HepG2 (cell line): Measurements from ENCODE around the gene AZU1. TPM values are rescaled to one million over a fixed set of nuclear protein-coding genes. Genes with fewer than 3 reads are reported as not detected.

Source experiments
- CAMTA2 ChIP-seq: sonication (generic); formaldehyde crosslinking; IDR thresholded peaks from 2 replicates; pipeline ENCODE4 v1.4.0; 2020; ENCODE audit warnings: mild to moderate bottlenecking, missing genetic modification reagents, borderline replicate concordance
- ELF3 ChIP-seq: IDR thresholded peaks from 2 replicates; pipeline ENCODE4 v1.6.1; 2016; ENCODE audit warnings: missing genetic modification reagents, missing compliant biosample characterization
- GRHL1 ChIP-seq: sonication (generic); formaldehyde crosslinking; conservative IDR thresholded peaks from 2 replicates; pipeline ENCODE4 v1.8.0; 2022; ENCODE audit warnings: missing genetic modification reagents
- HMG20A ChIP-seq: IDR thresholded peaks from 2 replicates; pipeline ENCODE4 v1.6.1; 2016; ENCODE audit warnings: borderline replicate concordance
- KDM1A ChIP-seq: IDR thresholded peaks from 2 replicates; pipeline ENCODE4 v1.6.1; 2016; ENCODE audit warnings: missing compliant biosample characterization
- MATR3 ChIP-seq: sonication (generic); formaldehyde crosslinking; IDR thresholded peaks from 2 replicates; pipeline ENCODE4 v1.4.0; 2020; ENCODE audit warnings: missing genetic modification reagents
- MZF1 ChIP-seq: sonication (generic); formaldehyde crosslinking; IDR thresholded peaks from 2 replicates; pipeline ENCODE4 v1.8.1; 2023; ENCODE audit warnings: mild to moderate bottlenecking, missing genetic modification reagents, borderline replicate concordance
- PAXIP1 ChIP-seq: sonication (generic); formaldehyde crosslinking; conservative IDR thresholded peaks from 2 replicates; pipeline ENCODE4 v1.4.0; 2020; ENCODE audit warnings: mild to moderate bottlenecking, missing genetic modification reagents, moderate library complexity
- SOX13 ChIP-seq, 3 experiments: fragments of 450-650 bp in 1 of 3; sonication (generic) in 1 of 3; formaldehyde crosslinking in 1 of 3; IDR thresholded peaks in 2 of 3; conservative IDR thresholded peaks in 1 of 3; 2 replicates each; pipeline versions ENCODE4 v1.5.0 to v1.6.1; 2016 to 2020; ENCODE audit warnings: antibody characterized with exemption in 1 of 3, mild to moderate bottlenecking in 1 of 3, missing compliant biosample characterization in 1 of 3, missing genetic modification reagents in 1 of 3, moderate library complexity in 1 of 3
- SOX6 ChIP-seq, 2 experiments: fragments of 450-650 bp in 1 of 2; sonication (generic) in 1 of 2; formaldehyde crosslinking in 1 of 2; IDR thresholded peaks; 2 replicates each; pipeline versions ENCODE4 v1.4.0 to v1.6.1; 2017 to 2020; ENCODE audit warnings: antibody characterized with exemption in 1 of 2, mild to moderate bottlenecking in 1 of 2, missing genetic modification reagents in 1 of 2
- THAP9 ChIP-seq: sonication (generic); formaldehyde crosslinking; IDR thresholded peaks from 2 replicates; pipeline ENCODE4; 2020; ENCODE audit warnings: missing genetic modification reagents, mild to moderate bottlenecking, borderline replicate concordance
- ZKSCAN8 ChIP-seq: IDR thresholded peaks from 2 replicates; pipeline ENCODE4 v1.6.1; 2016; ENCODE audit warnings: borderline replicate concordance, missing genetic modification reagents, missing compliant biosample characterization
- ZMYM3 ChIP-seq: sonication (generic); formaldehyde crosslinking; IDR thresholded peaks from 2 replicates; pipeline ENCODE4 v1.5.1; 2020; ENCODE audit warnings: mild to moderate bottlenecking, missing genetic modification reagents
- ZNF484 ChIP-seq: sonication (generic); formaldehyde crosslinking; IDR thresholded peaks from 2 replicates; pipeline ENCODE4 v1.5.1; 2020; ENCODE audit warnings: mild to moderate bottlenecking, low read depth, missing genetic modification reagents, borderline replicate concordance
- ZNF562 ChIP-seq: sonication (generic); formaldehyde crosslinking; IDR thresholded peaks from 2 replicates; pipeline ENCODE4 v1.8.0; 2022; ENCODE audit warnings: missing genetic modification reagents, borderline replicate concordance
- ZSCAN5A ChIP-seq: sonication (generic); formaldehyde crosslinking; IDR thresholded peaks from 2 replicates; pipeline ENCODE4 v1.8.0; 2022; ENCODE audit warnings: mild to moderate bottlenecking, missing genetic modification reagents, borderline replicate concordance
- polyA plus RNA-seq, 8 experiments: library from polyadenylated mRNA; depleted of rRNA in 3 of 8; stranded (reverse) in 7 of 8; unstranded in 1 of 8; fragments of >200 nt; fragmentation: Illumina TruSeq in 4 of 8; extraction: Trizol in 4 of 8; gene quantifications; 2 replicates each; pipeline versions ENCODE4 v1.2.1 to v1.2.3, GENCODE V29; 2011 to 2016; ENCODE audit warnings: low read depth in 4 of 8, missing spikeins in 1 of 8, mixed read lengths in 1 of 8; ENCODE audit not compliant: insufficient read depth in 1 of 8
- total RNA-seq, 5 experiments: library from RNA; depleted of rRNA; stranded (reverse); fragments of >200 nt; fragmentation: Illumina TruSeq; extraction: Trizol; gene quantifications; 2 replicates each; pipeline ENCODE4 v1.2.3, GENCODE V29; 2016; ENCODE audit warnings: low read depth in 1 of 5

AZU1 gene
- total and polyA plus RNA-seq, 2 of the 13 experiments (the other 11 are each of a cell fraction or from before 2014, with no cell fraction given) = not detected

- TF ChIP-seq MATR3 (CRISPR knock-in tag) (no peak), GRHL1 (no peak), ZKSCAN8 (no peak; the same call in 1 of the 2 replicates), HMG20A (no peak; the same call in 1 of the 2 replicates), MZF1 (CRISPR knock-in tag) (no peak), ZSCAN5A (CRISPR knock-in tag) (peak; percentile 92), SOX13 (IDR thresholded peaks at IDR 0.05) (no peak), SOX13 (CRISPR knock-in tag; conservative IDR thresholded peaks at IDR 0.05 in 1 of 2, IDR thresholded peaks at IDR 0.05 in 1 of 2) (peak in 1 of 2 experiments; percentile 31; a peak in 1 of 4 replicates), CAMTA2 (CRISPR knock-in tag) (no peak), ELF3 (CRISPR knock-in tag) (peak; percentile 83), ZNF562 (CRISPR knock-in tag) (no peak), KDM1A (CRISPR knock-in tag) (no peak), THAP9 (peak; percentile 93; the same call in 1 of the 2 replicates), ZNF484 (no peak), SOX6 (IDR thresholded peaks at IDR 0.05) (no peak), SOX6 (CRISPR knock-in tag; IDR thresholded peaks at IDR 0.05) (peak; percentile 73; the same call in 1 of the 2 replicates), ZMYM3 (CRISPR knock-in tag) (peak; percentile 28; the same call in 1 of the 2 replicates), PAXIP1 (CRISPR knock-in tag) (peak; percentile 55)
Observed at GRCh38 chr19:796692-797527, 30.7 kb upstream of the AZU1 start, which contains the start of gene PTBP1 (continued).
